HFFc6 (cell line): ENCODE data around the gene PCSK7. TPM values are rescaled to one million over a fixed set of nuclear protein-coding genes. Genes with fewer than 3 reads are reported as not detected.
A peak's percentile ranks its signal among the peaks of the same experiment; 100 is the strongest.

ENCODE experiments used
- DNase-seq: peaks from one replicate; pipeline ENCODE4 v3.0.0-alpha.2; 2018
- H3K27ac Mint-ChIP-seq: 2 replicates; pipeline ENCODE4 v1.8.0; 2020; ENCODE audit warnings: mild to moderate bottlenecking, mixed read lengths
- H3K27me3 Mint-ChIP-seq: 2 replicates; pipeline ENCODE4 v1.8.0; 2021; ENCODE audit warnings: mild to moderate bottlenecking, moderate library complexity, mixed read lengths; ENCODE audit not compliant: insufficient read depth
- H3K36me3 Mint-ChIP-seq: 2 replicates; pipeline ENCODE4 v1.8.0; 2021; ENCODE audit warnings: low read depth, mixed read lengths
- H3K4me1 Mint-ChIP-seq: 2 replicates; pipeline ENCODE4 v1.8.0; 2020; ENCODE audit warnings: low read depth, mixed read lengths
- H3K4me3 Mint-ChIP-seq: 2 replicates; pipeline ENCODE4 v1.8.0; 2020; ENCODE audit warnings: mild to moderate bottlenecking, moderate library complexity, mixed read lengths
- H3K9me3 Mint-ChIP-seq: 2 replicates; pipeline ENCODE4 v1.8.0; 2020; ENCODE audit warnings: mild to moderate bottlenecking, mixed read lengths
- total RNA-seq, 6 experiments: library from RNA; stranded (reverse); fragmentation: NEBNext Ultra II Directional; extraction: Animal tissue kit (Norgen Biotek cat#: 25700); gene quantifications; 2 replicates in 1 of 6; 3 replicates in 5 of 6; pipeline ENCODE4 v1.2.3, GENCODE V29; 2021
- TF ChIP-seq, protein P1 (sequence below): fragments of 200-600 bp; sonication (generic); IDR thresholded peaks from 2 replicates; pipeline ENCODE4 v1.5.0; 2021; ENCODE audit warnings: antibody characterized with exemption, mild to moderate bottlenecking

Gene PCSK7
- total RNA-seq, 6 experiments from 2014 or later = 64.1 to 73.6 (median 68.0) TPM

- H3K4me3 Mint-ChIP-seq = peak within 1 kb of the TSS; percentile 98
- H3K36me3 Mint-ChIP-seq = no peaks in the 10 kb centered on the region; the same call in none of the 2 replicates
- peak within 1 kb of the TSS; percentile 91 for H3K27ac Mint-ChIP-seq
- TF ChIP-seq, protein P1, sequence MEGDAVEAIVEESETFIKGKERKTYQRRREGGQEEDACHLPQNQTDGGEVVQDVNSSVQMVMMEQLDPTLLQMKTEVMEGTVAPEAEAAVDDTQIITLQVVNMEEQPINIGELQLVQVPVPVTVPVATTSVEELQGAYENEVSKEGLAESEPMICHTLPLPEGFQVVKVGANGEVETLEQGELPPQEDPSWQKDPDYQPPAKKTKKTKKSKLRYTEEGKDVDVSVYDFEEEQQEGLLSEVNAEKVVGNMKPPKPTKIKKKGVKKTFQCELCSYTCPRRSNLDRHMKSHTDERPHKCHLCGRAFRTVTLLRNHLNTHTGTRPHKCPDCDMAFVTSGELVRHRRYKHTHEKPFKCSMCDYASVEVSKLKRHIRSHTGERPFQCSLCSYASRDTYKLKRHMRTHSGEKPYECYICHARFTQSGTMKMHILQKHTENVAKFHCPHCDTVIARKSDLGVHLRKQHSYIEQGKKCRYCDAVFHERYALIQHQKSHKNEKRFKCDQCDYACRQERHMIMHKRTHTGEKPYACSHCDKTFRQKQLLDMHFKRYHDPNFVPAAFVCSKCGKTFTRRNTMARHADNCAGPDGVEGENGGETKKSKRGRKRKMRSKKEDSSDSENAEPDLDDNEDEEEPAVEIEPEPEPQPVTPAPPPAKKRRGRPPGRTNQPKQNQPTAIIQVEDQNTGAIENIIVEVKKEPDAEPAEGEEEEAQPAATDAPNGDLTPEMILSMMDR = no peak
- DNase-seq = peak; percentile 85
- H3K9me3 Mint-ChIP-seq = no peaks in the 10 kb centered on the region
- H3K4me1 Mint-ChIP-seq = peaks cover 38% of the 10 kb centered on the region
- H3K27me3 Mint-ChIP-seq = peaks cover 4% of the 10 kb centered on the region; the same call in 1 of the 2 replicates
These were observed 53.5 kb downstream of the PCSK7 start, which contains the start of gene SIDT2 for GRCh38 chr11:117178210-117179034. SIDT2 (plus strand) TSS chr11:117178743; CDS start chr11:117179264, 521 bp downstream.

DNA sequence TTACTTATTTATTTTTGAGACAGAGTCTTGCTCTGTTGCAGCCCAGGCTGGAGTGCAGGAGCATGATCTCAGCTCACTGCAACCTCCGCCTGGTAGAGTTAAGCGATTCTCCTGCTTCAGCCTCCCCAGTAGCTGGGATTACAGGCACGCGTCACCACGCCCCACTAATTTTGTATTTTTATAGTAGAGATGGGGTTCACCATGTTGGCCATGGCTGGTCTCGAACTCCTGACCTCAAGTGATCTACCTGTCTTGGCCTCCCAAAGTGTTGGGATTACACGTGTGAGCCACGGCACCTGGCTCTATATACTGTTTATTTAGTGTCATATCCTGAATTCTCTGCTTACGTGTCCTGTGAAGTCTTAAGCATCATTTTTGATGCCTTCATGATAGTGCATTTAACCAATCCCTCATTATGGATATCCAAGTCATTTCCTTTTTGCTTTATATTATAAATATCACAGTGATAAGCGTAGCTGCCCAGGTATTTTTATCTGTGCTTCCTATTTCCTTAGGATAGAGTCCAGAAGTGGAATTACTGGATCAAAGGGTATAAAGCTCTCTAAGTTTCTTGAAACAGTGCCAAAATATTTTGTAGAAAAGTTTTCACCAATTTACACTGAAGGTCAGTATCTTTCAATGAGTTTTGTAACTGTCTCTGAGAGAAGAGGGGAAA is 54.2 kb downstream of the PCSK7 start:
- peaks cover 8% of the 10 kb centered on the region; the same call in 1 of the 2 replicates for H3K27me3 Mint-ChIP-seq
- H3K36me3 Mint-ChIP-seq = no peaks in the 10 kb centered on the region; the same call in none of the 2 replicates
- H3K9me3 Mint-ChIP-seq = no peaks in the 10 kb centered on the region
- H3K4me3 Mint-ChIP-seq = peak overlapping the region; percentile 98
- TF ChIP-seq, protein P1 = no peak
- peak overlapping the region; percentile 88 for H3K27ac Mint-ChIP-seq
- H3K4me1 Mint-ChIP-seq = peaks cover 41% of the 10 kb centered on the region
- DNase-seq = no peak

- Mint-ChIP-seq H3K4me3 (no peak overlapping the region), H3K27me3 (peaks cover 8% of the 10 kb centered on the region; the same call in 1 of the 2 replicates), H3K9me3 (no peaks in the 10 kb centered on the region), H3K36me3 (peaks cover 9% of the 10 kb centered on the region), H3K4me1 (peaks cover 44% of the 10 kb centered on the region), H3K27ac (no peak overlapping the region)
- no peak for DNase-seq
- TF ChIP-seq, protein P1 = no peak
These were observed 55.7 kb downstream of the PCSK7 start for GRCh38 chr11:117176186-117176585.

GRCh38 chr11:117175781-117176180 is 56.1 kb downstream of the PCSK7 start:
- DNase-seq = no peak
- H3K27ac Mint-ChIP-seq = no peak overlapping the region
- H3K4me3 Mint-ChIP-seq = no peak overlapping the region
- H3K36me3 Mint-ChIP-seq = peaks cover 13% of the 10 kb centered on the region
- H3K27me3 Mint-ChIP-seq = peaks cover 8% of the 10 kb centered on the region; the same call in 1 of the 2 replicates
- no peaks in the 10 kb centered on the region for H3K9me3 Mint-ChIP-seq
- TF ChIP-seq, protein P1 = no peak
- peaks cover 40% of the 10 kb centered on the region for H3K4me1 Mint-ChIP-seq

- Mint-ChIP-seq H3K9me3 (no peaks in the 10 kb centered on the region), H3K4me1 (peaks cover 34% of the 10 kb centered on the region), H3K27ac (no peak overlapping the region), H3K36me3 (peaks cover 15% of the 10 kb centered on the region), H3K27me3 (peaks cover 8% of the 10 kb centered on the region; the same call in 1 of the 2 replicates), H3K4me3 (no peak overlapping the region)
- TF ChIP-seq, protein P1 = no peak
- DNase-seq = no peak
These were observed 56.8 kb downstream of the PCSK7 start for GRCh38 chr11:117175104-117175503.
